Activated CD8-positive, alpha-beta memory T cell treated with anti-CD3 and anti-CD28 coated beads for 1 hour (primary cell): Measurements from ENCODE around the gene SMIM24.
"Not testable (repeated sequence)": the region's sequence is repeated elsewhere in the genome, so short reads cannot be mapped to it uniquely, and the experiment has no call there.

Source experiments
- DNase-seq, 2 donors: peaks; one replicate each; pipeline ENCODE4 v3.0.0-alpha.2; 2020; ENCODE audit warnings: low read depth in 1 of 2; ENCODE audit errors: extremely low read depth in 1 of 2

Gene SMIM24

DNA sequence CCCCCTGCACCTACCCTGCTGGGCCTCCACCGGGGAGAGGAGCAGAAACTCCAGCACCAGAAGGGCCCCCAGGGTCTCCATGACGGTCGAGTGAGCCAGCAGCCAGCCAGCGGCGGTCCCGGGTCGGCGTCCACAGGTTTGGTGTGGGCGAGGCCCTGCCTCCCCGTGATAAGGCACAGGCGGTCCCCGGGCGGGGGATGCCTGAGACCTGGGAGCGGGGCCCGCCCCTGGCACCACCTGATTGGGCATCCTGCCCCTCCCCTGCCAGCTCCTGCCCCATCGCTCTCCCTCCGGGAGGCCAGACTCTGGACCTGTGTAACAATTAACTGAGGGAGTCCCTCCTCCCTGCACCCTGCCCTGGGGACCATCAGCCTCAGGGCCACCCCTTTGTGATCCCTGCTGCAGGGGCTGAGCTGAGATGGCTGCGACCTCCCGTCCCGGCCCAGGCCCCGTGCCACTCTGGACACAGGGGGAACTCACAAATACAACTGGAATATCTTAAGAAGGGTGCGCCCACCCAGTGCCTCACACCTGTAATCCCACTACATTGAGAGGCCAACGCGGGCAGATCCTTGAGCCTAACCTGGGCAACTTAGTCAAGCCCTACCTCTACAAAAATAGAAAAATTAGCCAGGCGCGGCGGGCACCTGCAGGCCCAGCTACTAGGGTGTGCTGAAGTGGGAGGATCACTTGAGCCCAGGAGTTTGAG lies at the start of gene SMIM24:
Gene SMIM24, minus strand, starts transcription at position 143 of the 709 bp plus-strand sequence. Its CDS starts 62 bp downstream, at position 81.
- no peak for DNase-seq

DNA sequence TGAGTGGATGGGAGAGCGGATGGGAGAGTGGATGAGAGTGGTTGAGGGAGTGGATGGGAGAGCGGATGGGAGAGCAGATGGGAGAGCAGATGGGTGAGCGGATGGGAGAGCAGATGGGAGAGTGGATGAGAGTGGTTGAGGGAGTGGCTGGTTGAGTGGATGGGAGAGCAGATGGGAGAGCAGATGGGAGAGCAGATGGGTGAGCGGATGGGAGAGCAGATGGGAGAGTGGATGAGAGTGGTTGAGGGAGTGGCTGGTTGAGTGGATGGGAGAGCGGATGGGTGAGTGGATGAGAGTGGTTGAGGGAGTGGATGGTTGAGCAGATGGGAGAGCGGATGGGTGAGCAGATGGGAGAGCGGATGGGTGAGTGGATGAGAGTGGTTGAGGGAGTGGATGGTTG lies 49.0 kb upstream of the SMIM24 start:
- not testable (repeated sequence) for DNase-seq

DNA sequence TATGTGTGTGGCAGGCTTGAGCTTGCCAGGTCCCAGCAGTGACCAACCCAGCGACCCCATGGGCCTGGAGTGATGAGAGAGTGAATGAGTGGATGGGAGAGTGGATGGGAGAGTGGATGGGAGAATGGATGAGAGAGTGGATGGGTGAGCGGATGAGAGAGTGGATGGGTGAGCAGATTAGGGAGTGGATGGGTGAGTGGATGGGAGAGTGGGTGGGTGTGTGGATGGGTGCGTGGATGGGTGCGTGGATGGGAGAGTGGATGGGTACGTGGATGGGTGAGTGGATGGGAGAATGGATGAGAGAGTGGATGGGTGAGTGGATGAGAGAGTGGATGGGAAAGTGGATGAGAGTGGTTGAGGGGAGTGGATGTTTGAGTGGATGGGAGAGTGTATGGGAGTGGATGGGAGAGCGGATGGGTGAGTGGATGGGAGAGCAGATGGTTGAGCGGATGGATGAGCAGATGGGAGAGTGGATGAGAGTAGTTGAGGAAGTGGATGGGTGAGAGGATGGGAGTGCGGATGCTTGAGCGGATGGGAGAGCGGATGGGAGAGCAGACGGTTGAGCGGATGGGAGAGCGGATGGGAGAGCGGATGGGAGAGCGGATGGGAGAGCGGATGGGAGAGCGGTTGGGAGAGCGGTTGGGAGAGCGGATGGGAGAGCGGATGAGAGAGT lies 48.4 kb upstream of the SMIM24 start:
- no peak for DNase-seq

DNA sequence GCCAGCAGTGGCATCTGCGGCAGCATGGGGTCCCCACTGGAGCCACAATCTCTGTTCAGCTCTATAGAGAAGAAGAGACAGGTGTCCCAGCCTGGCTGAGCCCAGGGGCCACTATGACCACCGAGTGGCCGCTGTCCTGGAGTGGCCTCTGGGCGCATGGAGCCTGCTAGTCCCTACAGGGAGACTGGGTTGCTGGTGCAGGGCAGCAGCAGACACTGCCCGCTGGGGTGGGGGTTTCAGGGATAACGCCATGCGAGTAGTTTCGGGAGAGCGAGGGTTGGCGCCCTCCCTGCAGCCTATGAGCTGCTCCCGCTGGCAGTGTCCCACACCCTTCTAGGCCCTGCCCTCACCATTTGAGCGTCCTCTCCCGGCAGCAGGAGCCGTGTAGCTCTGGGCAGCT lies 47.8 kb upstream of the SMIM24 start:
- no peak for DNase-seq

DNA sequence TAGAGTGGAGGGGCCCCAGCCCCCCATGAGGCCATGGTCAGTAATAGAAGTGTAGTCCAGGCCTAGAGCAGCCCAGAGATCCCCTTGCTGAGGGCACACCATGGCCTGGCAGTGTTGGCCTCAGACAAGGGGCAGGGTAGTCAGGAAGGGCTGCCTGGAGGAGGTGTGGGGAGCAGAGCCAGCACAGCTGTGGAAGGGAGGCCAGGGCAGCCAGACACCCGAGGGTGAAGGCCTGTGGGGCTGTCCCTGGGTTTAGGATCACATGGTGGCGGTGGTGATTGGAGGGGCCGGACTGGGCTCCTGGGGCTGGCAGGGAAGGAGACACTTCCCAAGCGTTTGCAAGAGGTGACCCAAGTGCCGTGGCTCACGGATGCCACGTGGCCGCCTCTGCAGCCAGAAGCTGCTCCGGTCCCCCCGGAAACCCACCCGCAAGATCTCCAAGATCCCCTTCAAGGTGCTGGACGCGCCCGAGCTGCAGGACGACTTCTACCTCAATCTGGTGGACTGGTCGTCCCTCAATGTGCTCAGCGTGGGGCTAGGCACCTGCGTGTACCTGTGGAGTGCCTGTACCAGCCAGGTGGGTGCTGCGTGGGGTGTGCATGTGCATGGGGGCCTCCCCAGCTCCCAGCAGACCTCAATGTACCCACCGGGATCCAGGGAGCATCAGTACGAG lies 47.0 kb upstream of the SMIM24 start:
- no peak for DNase-seq

DNA sequence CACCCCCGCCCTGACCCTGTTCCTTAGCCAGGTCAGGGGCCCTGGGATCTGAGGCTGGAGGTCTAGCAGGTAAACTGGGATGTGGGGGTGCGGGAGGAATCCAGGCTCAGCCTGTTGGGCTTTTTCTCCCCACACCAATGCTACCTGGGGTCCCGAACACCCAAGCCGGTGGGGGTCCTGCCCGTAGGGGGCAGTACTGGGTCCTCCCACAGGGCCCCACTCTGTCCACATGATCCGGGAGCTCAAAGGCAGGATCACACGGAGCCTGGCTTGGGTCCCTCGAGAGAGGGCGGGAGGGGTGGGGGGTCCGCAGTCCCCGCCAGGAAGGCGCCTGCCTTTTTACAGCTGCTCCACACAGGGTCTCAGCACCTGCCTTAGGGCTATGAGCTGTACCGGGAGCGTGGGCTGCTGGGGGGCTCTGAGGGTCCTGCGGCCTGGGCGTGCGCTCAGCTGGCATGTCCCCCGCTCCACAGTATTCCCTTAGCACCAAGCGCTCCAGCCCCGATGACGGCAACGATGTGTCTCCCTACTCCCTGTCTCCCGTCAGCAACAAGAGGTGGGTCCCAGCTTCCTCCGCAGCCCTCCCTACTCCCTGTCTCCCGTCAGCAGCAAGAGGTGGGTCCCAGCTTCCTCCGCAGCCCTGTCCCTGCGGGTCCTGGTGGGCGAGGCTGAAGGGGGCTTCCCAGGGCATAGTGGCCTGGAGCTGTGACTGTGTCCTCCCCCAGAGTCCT lies 46.3 kb upstream of the SMIM24 start:
- DNase-seq, result no peak

DNA sequence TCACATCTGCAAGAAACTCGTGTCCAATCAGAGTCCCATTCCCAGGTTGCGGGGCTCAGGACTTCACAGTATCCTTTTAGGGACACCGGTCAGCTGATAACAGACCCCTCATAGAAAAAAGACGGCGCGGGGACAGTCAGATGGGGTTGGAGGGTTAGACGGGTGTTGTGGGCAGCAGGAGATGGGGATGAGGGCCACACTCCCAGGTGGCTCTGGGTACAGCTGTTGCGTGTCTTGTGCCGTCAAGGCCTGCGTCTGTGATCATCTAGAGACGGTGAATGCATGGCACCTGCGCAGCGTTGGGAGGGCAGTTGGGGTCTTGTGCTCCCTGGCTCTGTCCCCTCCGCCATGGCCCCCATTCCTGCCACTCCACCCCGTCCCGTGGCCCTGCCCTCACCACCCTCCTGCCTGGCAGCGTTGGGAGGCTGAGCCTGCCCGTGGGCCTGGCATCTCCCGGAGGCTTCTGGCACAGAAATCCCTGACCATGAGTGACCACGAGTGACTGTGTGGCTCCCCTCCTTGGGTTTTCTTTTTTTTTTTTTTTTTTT lies 44.7 kb upstream of the SMIM24 start:
- no peak for DNase-seq

DNA sequence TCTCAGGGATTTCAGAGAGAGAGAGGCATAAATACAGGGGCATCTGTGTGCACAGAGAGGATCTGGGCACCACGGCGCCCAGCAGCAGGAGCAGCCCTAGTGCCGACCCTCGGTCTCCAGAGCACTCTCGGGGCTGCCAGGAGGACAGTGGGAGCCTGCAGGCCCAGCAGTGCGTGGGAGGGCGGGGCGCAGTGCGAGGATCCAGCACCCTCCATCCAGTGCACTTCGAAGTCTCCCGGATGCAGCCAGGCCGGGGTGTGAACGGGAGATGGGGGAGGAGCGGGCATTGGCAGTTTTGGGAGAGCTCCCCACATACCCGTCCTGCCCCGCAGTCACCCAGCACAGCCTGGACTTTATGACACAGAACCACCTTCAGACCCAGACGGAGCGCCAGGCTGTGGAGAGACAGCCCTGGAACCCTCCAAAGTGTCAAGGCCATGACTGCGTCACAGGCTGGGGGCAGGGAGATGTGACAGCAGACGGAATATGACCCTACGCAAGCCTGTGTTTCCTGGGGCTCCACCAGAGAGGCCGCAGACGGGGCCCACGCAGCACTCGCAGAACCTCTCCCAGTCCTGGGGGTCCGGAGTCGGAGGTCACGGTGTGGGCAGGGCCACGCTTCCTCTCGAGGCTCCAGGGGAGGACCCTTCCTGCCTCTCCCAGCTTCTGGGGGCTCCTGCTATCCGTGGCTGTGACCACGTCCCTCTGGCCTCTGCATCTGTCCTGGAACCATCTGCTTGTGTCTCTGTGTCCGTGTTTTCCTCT lies 43.9 kb upstream of the SMIM24 start:
- no peak for DNase-seq

DNA sequence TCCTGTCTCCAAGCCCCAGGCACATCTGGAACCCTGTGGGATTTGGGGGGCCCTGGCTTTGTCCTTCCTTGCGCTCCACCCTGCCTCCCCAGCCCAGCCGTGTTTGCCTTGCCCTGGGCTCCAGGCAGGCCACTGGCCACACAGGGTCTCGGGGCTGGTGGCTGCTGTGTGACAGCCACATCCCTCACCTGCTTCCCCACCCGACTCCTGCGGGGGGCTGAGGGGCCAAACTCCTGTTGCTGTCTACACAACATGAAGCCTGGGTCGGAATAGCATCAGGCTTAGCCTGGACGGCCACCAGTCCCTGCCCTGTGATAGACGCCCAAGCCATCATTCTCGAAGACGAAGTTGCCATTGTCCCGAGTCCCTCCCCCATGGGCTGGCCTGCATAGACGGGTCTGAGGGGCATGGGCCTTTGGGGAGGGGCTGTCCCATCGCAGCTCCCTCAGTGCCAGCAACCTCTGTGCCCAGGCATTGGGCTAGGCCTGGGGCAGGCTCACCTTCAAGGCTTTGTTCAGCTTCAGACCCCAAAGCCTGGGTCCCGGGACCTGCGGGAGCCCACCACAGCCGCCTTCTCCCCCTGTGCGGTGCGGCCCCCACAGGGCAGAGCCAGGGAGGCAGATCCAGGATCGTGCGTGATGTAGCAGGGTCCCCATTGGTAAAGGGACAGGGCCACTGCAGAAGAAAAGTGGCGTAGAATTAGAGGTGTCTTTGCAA lies 43.2 kb upstream of the SMIM24 start:
- DNase-seq, result no peak

DNA sequence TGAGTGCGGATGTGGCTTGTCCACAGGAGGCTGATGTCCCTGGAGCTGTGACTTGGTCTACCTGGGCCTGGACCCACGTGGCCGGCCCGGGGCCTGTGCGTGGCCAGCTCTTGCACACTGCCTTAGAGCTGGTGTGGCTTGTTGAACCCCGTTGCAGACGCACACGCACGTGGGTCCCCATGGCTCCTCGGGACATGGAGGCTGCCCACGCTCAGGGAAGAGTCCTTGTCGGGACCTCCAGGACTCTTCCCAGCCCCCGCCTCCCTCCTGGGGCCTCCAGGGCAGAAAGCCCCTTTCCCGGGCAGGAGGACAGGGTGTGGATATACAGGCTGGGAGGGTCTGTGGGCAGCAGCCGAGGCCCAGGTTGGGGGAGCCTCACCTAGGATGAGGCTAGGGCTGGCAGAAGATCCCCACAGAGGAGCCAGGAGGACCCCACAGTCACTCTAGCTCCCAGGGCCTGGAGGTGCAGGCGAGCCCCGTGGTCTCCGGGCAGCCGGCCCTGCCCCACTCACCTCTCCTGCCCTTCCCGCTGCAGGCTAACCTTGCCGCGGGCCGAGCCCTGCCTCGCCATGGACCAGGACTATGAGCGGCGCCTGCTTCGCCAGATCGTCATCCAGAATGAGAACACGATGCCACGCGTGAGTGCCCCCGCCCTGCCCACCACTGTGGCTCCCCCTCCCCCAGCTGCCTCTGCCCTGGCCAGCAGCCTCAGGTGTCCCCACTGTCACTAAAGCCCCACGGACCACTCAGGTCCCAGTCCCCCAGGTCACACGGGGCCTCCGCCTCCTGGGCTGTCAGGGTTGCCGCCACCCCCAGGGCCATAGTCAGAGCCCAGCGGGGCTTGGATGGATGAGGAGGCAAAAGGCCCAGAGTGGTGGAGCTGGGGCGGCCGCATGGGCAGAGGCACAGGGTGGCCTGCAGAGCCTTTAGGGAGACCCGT lies 42.4 kb upstream of the SMIM24 start:
- DNase-seq, result no peak

DNA sequence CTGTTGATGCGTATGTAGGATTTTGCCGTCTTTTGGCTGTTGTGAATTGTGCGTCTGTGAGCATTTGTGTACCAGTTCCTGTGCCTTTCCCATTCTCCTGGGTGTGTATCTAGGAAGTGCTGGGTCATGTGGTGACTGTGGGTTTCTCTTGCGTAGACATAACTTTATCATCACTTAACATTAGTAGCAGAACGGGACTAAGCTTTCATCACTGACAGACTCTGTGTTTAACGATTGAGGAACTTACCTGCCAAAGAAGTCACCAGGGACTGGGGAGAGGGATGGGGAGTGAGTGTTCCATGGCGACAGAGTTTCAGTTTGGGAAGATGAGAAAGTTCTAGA lies 40.8 kb upstream of the SMIM24 start:
- DNase-seq, result no peak

DNA sequence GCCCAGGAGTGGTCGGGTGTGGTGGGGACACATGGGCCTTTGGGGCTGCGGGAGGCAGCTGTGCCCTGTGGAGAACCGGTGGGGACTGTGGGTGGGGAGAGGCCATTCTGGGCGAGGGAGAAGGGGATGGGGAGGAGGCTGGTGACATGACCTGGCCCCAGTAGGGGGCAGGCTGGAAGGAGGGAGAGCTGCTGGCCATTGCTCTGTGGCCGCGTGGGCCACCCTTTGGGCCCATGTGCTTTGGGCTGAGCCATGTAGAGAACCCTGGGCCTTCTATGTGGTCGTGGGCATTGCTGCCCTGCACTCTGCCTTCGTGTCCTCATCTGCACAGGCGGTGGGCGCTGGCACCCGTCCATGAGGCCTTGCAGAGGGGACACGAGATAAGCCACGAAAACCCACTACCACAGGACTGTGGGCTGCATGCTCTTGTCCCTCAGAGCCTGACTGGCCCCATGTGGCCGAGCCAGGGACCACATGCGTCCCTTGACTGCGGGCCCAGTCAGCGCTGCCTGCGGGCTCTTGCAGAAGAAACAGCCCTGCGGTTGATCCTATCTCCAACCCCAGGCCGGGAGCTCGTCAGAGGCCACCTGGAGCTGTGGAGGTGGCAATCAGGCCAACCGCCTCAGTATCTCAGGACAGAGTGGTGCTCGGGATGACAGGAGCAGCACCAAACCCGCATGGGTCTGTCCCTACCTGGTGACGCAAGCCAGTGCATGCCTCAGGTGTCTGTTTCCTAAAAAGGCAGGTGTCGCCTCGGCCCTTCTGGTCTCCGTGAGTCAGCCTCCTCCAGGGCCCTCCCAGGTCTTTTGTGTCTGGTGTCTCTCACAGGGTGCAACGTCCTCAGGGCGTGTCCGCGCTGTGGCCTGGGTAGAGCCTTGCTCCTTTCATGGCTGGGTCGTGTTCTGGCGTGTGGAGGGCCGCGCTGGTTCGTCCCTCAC lies 40.1 kb upstream of the SMIM24 start:
- no peak for DNase-seq

DNA sequence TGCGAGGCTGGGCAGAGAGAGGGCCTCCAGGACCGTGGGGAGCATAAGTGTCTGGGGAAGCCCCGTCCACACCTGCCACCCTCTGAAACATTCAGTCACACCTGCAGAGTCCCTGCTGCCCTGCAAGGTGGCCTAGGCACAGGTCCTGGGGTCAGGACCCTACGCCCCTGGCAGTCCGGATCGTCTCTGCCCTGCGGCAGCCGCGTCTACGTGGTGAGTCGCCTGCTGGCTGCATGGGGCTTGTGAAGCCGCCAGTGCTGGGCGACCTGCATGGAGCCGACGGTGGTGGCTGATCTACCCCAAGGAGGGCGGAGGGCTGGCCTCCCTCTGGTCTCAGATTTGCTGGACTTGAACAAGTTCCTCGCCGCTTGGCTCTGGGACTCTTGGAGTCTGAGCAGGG lies 38.8 kb upstream of the SMIM24 start:
- no peak for DNase-seq

DNA sequence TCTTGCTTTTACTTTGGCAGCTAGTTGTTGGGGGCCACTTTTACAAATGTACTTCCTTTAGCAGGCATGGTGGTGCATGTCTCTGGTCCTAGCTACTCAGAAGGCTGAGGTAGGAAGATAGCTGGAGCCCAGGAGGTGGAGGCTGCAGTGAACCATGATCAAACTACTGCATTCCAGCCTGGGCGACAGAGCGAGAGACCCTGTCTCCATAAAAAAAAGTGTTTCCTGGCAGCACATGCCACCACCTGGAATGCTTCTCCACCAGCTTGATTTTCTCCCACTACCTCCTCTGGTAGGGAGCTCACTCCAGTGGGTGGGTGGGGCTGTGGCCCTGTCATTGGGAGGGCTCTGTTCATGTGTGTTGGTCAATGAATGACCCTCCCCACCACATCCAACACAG lies 38.3 kb upstream of the SMIM24 start:
- DNase-seq, result no peak

DNA sequence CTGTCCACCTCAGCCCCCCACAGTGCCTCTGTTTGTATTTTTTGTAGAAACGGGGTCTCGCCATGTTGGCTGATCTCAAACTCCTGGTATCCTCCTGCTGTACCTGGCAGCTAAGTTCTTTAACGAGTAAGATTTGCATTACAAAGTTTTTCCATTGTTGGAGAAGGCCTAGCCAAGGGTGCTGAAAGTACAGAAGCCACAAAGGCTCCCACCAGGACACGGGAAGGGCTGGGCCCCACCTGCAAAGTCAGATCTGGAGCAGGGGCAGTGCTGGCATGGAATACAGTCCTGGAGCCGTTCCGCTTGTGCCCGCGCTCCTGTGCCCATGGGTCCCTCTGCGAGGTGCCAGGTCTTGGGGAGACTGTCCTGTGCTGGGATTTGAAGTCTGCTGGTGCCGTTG lies 37.9 kb upstream of the SMIM24 start:
- DNase-seq, result no peak

DNA sequence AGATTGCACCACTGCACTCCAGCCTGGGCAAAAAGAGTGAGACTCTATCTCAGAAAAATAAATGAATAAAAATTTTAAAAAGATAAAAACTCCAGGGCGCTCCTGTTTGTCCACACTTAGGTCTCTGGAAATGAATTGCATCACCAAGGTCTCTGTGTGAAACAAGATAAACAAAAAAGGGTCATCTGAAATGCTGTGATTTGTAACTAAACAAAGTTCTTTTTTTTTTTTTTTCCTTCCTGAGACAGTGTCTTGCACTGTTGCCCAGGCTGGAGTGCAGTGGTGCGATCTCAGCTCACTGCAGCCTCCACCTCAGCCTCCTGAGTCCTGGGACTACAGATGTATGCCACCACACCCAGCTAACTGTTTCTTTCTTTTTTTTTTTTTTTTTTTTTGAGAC lies 37.3 kb upstream of the SMIM24 start:
- no peak for DNase-seq

DNA sequence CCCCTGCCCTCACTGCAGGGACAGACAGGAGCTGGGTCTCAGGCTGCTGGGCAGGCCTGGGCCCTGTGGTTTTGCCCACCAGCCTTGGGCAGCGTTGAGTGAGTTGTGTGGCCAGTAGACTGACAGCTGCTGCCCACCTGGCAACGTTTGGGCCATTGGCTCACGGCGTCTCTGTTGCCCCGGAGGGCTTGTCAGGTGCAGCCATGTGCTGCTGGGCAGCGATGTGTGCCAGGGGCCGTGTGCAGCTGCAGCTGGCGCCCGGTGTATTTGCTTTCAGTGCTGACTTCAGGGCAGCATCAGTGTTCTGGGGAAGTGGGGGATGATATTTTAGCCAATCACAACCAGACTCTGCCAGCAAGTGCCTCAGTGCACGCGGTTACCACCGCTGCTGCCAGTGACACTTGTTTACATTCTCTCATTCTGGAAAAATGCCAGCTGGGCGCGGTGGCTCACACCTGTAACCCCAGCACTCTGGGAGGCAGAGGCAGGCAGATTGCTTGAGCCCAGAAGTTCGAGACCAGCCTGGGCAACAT lies 36.4 kb upstream of the SMIM24 start:
- DNase-seq, result peak in 1 of 2 donors; percentile 16
